ENCODE data around the gene TMEM81.

DNA sequence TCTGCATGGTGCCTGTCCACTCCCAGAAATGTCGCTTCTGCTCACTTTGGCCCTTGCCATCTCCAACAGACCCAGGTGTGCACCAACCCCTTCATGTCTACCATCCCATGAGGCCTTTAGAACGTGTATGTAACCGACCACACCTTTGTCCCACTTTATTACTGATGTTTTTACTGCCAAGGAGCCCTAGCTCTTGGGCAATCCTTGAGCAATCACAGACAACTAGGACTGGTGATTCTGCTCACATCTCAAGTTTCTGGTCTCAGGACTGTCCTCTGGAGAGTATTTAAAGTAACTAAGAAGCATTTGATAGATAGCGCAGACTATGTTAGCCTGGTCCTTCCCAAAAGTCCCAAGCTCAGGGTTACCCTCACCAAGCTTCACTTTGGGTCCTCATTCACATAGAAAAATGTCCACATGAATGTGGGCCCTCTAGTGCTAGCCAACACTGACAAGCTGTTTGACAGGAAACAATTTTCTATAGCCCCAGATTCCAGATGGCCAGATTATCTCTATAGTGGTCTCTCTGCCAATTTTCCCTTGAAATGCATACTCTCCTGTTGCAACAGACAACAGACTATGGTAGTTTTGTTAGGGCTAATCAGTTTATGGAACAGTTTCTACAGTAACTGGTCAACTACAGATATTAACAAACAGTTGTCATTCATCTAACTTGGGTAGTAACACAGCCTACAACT lies 6.9 kb upstream of the TMEM81 start:
- TF ChIP-seq, protein P1, sequence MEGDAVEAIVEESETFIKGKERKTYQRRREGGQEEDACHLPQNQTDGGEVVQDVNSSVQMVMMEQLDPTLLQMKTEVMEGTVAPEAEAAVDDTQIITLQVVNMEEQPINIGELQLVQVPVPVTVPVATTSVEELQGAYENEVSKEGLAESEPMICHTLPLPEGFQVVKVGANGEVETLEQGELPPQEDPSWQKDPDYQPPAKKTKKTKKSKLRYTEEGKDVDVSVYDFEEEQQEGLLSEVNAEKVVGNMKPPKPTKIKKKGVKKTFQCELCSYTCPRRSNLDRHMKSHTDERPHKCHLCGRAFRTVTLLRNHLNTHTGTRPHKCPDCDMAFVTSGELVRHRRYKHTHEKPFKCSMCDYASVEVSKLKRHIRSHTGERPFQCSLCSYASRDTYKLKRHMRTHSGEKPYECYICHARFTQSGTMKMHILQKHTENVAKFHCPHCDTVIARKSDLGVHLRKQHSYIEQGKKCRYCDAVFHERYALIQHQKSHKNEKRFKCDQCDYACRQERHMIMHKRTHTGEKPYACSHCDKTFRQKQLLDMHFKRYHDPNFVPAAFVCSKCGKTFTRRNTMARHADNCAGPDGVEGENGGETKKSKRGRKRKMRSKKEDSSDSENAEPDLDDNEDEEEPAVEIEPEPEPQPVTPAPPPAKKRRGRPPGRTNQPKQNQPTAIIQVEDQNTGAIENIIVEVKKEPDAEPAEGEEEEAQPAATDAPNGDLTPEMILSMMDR (conservative IDR thresholded peaks at IDR 0.05): no peak
- TF ChIP-seq EZH2 (IDR thresholded peaks at IDR 0.05; ENCODE audit: low read depth): no peak

Data from PC-9 (cell line).